Activated T-cell treated with anti-CD3 and anti-CD28 coated beads, Interleukin-2, amount 50 U/mL, for 48 hours (primary cell): ENCODE measurements around the gene SRRM2.

Experiments
- DNase-seq, 2 experiments: peaks; one replicate each; pipeline ENCODE4 v3.0.0-alpha.2; 2020

SRRM2 gene

DNA sequence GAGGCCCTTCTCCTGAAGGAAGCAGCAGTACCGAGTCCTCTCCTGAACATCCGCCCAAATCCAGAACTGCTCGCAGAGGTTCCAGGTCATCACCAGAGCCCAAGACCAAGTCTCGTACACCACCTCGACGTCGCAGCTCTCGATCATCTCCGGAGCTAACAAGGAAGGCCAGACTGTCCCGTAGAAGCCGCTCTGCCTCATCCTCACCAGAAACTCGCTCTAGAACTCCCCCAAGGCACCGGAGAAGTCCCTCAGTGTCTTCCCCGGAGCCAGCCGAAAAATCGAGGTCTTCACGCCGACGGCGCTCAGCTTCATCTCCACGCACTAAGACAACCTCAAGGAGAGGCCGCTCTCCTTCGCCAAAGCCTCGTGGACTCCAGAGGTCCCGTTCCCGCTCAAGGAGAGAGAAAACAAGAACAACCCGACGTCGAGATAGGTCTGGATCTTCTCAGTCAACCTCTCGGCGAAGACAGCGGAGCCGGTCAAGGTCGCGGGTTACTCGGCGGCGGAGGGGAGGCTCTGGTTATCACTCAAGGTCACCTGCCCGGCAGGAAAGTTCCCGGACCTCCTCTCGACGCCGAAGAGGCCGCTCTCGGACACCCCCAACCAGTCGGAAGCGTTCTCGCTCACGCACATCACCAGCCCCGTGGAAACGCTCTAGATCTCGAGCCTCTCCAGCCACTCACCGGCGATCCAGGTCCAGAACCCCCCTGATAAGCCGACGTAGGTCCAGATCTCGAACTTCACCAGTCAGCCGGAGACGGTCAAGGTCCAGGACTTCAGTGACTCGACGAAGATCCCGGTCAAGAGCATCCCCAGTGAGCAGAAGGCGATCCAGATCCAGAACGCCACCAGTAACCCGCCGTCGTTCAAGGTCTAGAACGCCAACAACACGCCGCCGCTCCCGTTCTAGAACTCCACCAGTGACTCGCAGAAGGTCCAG is 13.3 kb downstream of the SRRM2 start:
- DNase-seq = no peak

DNA sequence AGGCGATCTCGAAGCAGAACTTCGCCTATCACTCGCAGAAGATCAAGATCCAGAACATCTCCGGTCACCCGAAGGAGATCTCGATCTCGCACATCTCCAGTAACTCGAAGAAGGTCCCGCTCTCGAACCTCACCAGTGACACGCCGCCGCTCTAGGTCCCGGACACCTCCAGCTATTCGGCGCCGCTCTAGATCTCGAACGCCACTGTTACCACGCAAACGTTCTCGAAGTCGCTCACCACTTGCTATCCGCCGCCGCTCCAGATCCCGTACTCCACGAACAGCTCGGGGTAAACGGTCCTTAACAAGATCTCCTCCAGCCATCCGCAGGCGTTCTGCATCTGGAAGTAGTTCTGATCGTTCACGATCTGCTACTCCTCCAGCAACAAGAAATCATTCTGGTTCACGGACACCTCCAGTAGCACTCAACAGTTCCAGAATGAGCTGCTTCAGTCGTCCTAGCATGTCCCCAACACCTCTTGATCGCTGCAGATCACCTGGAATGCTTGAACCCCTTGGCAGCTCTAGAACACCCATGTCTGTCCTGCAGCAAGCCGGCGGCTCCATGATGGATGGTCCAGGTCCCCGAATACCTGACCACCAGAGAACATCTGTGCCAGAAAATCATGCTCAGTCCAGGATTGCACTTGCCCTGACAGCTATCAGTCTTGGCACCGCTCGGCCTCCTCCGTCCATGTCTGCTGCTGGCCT is 14.1 kb downstream of the SRRM2 start:
- DNase-seq = no peak

DNA sequence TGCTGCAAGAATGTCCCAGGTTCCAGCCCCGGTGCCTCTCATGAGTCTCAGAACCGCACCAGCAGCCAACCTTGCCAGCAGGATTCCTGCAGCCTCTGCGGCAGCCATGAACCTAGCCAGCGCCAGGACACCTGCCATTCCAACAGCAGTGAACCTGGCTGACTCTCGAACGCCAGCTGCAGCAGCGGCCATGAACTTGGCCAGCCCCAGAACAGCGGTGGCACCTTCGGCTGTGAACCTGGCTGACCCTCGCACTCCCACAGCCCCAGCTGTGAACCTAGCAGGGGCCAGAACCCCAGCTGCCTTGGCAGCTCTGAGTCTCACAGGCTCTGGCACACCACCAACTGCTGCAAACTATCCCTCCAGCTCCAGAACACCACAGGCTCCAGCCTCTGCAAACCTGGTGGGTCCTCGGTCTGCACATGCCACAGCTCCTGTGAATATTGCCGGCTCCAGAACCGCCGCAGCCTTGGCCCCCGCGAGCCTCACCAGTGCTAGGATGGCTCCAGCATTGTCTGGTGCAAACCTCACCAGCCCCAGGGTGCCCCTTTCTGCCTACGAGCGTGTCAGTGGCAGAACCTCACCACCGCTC is 14.8 kb downstream of the SRRM2 start:
- no peak for DNase-seq

DNA sequence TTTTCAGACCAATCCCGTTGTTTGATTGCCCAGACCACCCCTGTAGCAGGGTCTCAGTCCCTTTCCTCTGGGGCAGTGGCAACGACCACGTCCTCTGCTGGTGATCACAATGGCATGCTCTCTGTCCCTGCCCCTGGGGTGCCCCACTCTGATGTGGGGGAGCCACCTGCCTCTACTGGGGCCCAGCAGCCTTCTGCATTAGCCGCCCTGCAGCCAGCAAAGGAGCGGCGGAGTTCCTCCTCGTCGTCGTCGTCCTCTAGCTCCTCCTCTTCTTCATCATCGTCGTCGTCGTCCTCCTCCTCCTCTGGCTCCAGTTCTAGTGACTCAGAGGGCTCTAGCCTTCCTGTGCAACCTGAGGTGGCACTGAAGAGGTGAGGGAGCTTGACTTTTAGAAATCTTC is 15.5 kb downstream of the SRRM2 start:
- no peak for DNase-seq

DNA sequence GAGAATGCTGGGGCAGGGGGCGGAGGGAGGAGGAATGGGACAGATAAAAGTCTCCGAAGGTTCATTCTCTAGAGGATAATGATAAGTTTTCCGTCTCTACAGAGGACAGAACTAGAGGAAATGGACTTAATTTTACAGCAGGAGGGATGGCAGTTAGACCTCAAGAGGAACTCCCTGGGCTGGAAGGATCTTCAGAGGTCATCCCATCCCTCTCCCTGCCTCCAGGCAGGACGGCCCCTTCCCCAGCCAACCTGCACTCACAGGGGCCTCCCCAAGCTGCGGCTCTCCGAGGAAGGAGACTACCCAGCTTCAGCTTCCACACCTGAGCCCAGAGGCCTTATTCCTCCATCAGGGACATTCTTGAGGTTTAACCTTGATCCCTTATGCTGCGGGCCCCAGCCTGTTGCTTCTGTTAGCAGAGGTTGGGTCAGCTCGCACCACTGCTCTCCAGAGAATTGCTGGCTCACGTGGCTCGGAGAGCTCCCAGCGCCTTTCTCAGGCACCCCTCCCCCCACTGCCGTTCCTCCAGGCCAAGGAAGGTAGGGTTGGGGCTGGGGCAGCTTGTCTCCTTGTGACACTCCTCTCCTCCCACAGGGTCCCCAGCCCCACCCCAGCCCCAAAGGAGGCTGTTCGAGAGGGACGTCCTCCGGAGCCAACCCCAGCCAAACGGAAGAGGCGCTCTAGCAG is 16.1 kb downstream of the SRRM2 start:
- DNase-seq = no peak

DNA sequence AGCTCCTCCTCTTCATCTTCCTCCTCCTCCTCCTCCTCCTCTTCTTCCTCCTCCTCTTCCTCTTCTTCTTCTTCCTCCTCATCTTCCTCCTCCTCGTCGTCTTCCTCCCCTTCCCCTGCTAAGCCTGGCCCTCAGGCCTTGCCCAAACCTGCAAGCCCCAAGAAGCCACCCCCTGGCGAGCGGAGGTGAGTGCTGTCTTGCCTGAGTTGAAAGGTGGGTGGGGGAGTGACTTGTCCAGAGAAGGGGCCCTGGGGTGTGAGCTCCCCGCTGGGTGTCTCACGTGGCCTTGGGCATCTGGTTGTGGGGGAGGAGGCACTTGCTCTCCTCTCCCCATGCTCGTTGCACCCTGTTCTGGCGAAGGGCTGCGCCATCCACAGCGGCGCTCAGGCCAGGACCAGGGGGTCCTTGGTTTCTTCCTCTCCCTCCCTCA is 16.7 kb downstream of the SRRM2 start:
- DNase-seq = no peak

DNA sequence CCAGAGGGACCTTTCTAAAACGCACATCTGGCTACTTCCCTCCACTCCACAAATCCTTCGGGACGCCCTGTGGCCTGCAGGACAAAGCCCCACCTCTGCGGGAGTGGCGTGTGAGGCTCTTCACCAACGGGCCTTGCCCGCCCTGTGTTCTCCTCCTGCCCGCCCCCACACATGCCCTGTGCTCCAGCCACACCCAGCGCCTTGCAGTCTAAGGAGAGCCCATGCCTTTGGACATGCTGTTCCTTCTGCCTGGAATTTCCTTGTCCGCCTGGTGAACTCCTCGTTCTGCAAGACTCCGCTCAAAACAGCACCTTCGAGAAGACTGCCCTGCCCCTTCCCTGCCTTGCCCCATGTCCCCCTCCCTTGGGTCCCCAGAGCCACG is 17.2 kb downstream of the SRRM2 start:
- DNase-seq = no peak

DNA sequence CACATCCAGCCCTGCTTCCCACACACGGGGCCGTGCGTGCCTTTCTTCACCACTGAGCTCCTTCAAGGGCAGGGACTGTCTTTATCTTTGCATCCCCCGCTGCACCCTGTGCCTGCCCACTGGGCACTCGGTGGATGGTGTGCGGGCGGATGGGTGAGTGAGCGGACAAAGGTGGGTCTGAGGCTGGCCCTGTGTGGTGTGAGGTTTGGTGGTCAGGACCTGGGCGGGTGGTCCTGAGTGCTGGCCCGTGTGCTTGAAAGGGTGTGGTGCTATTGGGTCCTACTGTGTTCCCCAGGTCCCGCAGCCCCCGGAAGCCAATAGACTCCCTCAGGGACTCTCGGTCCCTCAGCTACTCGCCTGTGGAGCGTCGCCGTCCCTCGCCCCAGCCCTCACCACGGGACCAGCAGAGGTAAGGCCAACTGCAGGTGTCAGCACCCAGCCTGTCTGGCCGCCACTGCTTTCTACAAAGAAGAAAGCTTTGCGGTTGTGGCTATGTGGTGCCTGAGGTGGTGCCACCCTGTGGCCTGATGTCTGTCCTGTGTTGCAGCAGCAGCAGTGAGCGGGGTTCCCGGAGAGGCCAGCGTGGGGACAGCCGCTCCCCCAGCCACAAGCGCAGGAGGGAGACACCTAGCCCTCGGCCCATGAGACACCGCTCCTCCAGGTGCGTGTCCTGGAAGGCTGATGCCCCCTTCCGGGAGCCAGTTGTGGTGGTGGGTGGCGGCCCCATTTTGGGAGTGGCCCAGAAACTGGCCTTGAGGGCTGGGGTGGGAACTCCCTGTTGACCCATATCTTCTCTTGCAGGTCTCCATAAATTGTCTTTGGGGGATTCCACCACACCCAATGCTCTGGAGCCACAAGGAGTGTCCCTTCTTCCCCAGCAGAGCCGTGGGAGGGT is 17.9 kb downstream of the SRRM2 start:
- no peak for DNase-seq

DNA sequence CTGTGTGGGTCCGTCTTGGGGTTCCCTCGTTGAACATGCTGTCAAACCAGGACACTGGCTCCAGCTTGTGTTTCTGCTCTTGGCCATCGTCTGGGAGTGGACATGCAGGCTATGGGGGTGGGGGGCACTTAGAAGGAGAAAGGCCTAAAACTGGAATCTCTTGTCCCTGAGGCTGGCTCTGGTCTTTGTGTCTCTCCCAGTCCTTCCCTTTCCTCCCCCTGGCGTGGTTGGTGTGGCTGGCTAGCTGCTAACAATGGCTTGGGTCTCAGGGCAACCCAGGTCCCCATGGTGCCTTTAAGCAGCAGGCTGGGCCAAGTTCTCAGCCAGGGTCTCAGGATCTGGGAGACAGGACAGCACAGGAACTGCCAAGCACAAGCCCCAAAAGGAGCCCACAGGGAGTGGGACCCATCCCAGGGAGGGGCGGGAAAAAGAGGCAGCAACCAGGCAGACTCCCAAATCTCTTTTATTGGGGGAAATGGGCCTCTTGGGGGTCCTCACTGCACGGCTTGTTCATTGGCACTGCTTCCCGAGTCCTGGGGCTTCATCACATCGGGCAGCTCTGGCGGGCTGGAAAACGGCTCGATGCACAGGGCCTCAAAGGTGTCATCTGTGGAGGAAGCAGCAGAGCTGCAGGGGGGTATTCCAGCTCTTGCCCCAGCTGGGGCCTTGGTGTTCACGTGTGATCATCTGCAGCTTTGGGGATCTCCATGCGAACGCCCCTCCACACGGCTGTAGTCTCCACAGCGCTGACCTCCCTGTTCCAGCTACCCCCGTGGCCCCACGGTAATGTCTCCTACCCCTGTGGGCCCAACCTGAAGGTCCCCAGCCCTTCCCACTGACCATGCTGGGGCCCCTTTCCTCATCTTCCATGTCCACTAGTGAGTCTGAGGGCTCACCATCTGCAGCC is 19.3 kb downstream of the SRRM2 start:
- no peak for DNase-seq

DNA sequence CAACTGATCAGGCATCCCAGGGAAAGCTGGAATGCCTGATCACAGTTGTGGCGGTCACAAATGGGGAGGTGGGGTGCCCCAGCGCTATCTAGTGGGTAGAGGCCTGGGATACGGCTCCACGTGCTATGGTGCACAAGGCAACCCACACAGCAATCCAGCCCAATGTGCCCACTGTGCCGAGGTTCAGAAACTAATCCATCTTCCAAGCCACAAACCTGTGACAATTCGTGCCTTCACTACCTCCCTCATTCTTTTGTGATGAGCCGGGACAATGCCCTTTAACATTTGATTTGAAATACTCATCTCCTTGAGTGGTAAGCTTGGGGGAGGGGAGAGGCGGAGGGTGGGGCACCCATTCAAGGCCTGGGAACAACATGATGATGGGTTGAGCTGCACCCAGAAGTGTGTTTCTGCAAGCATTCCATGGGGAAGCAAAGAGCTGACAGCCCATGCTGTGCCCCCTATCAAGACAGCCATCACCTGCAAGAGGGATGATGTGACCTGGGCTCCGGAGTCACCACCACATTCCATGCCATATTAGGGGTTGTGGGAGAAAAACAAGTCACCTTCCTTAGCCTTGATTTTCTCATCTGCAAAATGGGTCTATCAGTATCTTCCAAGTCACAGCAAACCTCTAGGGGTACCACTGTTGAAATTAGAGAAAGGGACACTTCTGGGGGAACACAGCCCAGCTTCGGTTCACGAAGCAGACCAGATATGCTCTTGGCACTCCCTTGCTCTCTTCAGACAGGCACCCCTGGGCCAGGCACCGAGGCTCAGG is 20.9 kb downstream of the SRRM2 start:
- DNase-seq = no peak

DNA sequence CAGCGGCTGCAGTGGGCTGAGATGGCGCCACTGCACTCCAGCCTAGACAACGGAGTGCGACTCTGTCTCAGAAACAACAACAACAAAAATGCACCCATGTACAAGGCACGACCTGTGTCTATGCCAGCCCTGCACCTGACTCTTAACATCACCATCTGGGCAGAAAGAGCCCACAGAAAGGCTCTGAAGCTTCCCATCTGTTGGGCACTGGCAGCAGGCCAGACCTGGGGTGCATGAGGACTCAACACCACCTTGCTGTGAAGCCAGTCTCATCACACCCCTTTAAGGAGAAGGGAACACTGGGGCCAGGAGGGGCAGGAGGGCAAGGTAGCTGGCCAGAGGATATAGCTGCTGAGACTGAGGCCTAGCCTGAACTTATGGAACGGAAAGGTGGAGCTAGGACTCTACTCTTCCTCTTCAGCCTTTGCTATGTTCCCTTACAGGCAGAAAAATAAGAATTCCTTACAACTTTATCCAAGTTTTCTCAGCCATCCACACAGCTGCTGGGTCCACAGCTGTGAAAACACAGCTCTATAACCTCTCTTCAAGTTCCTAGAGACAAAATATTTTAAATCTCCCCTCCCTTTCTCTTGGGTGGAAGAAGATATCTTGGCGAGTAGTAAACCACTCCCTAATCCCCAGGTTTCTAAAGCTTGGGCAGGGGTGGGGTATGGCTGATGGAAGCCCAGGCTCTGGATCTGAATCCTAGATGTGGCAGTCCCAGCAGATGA is 21.9 kb downstream of the SRRM2 start:
- DNase-seq = no peak

DNA sequence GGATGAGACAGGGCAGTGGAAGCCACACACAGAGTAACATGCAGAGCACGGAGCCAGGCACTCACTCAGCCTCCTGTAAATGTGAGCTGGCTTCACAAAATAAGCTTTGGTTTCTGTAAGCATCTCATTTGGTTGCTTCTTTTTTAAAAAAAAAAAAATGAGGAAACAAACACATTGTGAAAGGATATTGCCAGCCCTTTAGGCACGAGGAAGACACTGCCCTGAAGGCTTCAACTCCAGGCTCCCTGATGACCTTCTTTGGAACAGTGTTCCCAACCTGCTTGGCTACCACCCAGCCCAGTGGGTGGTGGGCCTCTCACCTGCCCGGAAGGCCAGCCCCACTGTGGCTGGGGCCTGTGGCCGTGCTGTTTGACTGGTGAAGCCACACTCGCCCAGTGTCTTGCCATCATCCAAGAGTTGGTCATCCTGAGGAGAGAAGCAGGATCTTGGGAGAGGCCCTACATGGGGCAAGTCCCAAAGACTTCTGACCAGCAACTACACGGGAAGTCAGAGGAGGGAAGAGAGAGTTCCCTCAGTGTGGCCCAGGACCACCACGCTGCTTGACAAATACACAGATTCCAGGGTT is 22.8 kb downstream of the SRRM2 start:
- DNase-seq = no peak

DNA sequence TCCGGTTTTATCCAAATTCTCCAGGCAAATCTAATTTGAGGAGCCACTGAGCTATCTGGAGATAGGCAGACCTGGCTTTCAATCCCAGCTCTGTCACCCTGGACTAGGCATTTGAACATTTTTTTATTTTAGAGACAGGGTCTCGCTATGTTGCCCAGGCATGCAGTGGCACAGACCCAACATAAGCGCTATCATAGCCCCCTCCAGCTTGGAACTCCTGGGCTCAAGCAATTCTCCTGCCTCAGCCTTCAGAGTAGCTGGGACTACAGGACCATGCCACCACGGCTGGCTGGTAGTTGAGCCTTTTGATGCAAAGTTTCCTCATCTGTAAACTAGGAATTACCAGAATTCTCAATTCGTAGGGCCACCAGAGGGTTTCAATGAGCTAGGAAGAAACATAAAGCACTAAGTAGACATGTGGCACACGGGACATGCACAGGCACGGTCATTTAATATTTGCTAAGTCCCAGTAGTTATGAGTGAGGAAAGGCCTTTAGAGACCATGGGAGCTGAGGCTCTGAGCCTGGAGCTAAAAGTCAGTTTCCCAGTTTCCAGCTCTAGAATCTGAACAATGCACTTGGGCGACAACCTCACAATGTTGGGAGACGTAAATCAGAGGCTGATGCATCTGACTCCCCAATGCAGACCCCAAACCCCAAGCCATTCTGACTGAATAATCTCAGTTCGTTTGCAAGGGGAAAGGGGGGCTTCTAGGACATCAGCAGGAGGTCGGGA is 23.5 kb downstream of the SRRM2 start:
- no peak for DNase-seq

DNA sequence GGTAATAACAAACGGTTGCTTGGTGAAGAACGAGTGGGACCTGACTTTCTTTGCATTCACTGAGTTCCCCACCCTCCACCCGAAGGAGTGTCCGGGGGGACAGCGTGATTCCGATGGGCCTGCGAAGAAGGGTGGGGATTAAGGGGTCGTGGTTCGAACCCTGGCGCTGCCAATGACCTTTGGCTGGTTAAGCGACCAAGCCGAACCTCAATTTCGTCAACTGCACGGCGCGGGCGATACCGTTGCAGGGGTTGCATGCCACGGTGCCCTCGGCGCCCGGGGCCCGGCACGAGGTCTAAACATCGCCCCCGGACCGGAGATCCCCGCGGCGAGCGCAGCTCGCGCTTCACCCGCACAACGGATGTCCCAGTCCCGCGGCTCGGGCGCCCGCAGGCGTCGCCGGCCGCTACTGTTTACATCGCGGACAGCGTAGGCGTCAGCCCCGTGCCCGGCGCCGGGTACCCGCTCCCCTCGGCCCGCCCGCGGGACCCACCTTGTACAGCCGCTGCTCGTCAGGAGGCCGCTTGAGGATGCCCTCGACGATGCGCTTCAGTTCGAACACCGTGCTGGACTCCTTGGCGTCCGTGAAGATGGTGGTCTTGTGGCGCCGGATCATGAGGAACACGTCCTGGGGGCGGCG is 24.2 kb downstream of the SRRM2 start:
- peak in 1 of 2 experiments; percentile 66 for DNase-seq

DNA sequence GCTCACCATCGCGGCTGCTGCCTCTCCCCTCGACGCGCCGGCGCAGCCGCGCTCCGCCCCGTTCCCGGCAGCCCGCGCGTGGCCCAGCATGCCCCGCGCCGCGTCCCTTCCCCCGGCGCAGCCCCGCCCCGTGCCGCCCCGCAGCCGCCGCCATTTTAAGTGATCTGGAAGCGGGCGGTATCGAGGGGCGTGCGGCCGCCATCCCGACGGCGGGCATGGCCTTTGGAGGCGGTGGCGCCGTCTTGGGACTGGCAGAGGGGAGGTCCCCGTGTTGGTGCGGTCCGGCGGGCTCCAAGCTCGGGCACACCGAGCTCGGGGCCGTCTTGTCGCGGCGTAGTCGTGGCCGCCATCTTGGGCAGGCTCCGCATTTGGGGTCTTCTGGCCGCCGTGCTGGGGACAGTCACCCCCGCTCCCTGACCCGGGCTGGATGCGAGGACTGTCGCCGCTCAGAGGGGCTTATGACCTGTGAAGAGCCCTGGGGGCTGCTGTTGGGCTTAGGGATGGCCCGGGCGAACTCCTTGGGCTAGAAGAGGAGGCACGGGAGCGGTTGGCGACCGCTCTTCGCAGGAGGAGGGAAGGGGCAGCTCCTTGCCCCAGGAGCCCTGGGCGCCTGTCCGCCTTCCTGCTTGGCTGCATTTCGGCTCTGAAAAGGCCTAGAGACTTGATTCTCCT is 24.9 kb downstream of the SRRM2 start, which contains the start of gene ELOB:
ELOB (minus strand) TSS at position 50 of the 672 bp plus-strand sequence; CDS start at position 9, 41 bp downstream.
- DNase-seq = peak; percentile 92 to 93

DNA sequence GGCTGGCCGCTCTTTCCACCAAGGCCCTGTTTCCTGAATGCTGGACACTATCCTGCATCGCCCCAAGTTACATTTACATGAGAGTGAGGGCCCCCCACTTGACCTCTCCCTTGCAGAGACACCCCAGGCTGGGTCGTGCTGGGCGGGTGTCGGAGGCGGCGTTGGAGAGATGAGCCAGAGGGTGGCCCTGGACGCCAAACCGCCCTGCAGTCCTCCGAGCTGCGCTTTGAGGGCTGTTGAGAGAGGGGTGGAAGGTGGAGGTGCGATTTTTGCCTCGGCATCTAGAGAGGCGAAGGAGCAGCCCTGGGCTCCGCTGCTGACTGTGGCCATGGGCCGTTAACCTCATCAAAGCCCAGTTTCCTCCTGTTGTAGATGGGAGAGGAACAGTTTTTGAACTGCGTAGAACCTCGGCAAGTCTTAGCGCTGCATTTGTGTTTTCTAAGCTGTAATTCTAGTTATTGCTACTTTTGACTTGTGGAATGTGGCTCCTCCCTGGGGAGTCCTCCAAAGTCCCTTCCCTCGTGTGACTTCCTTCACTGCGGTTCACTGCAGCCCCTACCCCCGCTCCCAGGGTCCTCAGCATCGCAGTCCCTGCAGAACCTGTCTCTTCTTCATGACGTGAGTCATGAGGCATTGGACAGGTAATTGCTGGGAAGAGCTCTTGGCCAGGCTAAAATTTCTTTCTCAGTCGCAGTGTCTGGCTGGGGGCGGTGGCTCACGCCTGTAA is 25.6 kb downstream of the SRRM2 start:
- no peak for DNase-seq
